ENCODE measurements around the gene RFT1.
A peak's percentile ranks its signal among the peaks of the same experiment; 100 is the strongest.

The RFT1 gene

GRCh38 chr3:53150247-53151085, 20.2 kb upstream of the RFT1 start:
- no peak for DNase-seq (ENCODE audit: low read depth in 2 of 2)

- DNase-seq (ENCODE audit: low read depth in 2 of 2), result no peak
Observed at GRCh38 chr3:53149699-53150098, 19.5 kb upstream of the RFT1 start.

DNA sequence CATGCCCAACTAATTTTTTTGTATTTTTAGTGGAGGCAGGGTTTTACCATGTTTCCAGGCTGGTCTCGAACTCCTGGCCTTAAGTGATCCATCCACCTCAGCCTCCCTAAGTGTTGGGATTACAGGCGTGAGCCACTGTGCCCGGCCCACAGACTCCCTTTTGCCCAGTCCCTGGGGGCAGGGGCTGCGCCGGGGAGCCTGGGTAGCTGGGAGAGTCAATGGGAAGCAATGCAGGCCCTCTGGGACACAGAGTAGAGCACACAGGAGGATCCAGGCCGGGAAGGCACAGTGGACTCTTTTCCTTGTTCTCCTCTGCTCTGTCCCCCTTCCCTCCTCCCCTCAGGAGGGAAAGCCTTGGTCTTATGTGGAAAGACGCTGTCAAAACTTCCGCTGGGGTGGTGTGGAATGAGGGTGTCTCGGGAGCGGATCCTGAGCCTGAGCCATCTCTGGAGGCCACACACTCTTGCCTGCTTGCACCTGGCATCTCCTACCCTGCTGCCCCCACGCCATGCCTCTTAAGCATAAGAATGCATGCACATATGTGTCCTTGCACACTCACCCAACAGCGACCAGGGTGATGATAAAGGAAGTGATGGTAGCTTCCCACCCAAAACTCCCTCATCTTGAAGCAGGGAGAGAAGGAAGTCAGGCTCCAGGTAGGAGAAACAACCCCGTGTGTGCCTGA, 18.9 kb upstream of the RFT1 start:
- no peak for DNase-seq (ENCODE audit: low read depth in 2 of 2)

- DNase-seq (ENCODE audit: low read depth in 2 of 2), result no peak
Observed at GRCh38 chr3:53147903-53148400, 17.7 kb upstream of the RFT1 start.

- DNase-seq (ENCODE audit: low read depth in 2 of 2), result no peak
Observed at GRCh38 chr3:53147151-53147902, 17.1 kb upstream of the RFT1 start.

GRCh38 chr3:53146319-53146891, 16.2 kb upstream of the RFT1 start:
- DNase-seq (ENCODE audit: low read depth in 2 of 2), result no peak

DNA sequence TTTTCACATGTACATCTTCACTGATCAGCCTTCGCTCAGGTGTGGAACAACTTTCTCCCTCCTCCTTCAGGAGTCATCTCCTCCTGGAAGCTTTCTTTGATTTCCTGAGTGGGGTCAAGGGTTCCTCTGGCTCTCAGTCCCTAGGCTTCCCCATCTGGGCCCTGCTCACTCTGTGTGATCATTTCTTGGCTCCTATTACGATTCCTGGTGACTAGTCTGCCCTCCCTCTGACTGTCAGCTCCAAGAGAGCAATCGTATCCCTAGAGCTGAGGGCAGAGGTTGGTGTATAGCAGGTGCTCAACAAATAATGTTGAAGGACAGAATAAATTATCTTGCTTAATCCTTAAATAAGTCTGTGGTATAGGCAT, 15.5 kb upstream of the RFT1 start:
- DNase-seq (ENCODE audit: low read depth in 2 of 2), result no peak

- no peak for DNase-seq (ENCODE audit: low read depth in 2 of 2)
Observed at GRCh38 chr3:53144862-53145712, 14.9 kb upstream of the RFT1 start.

GRCh38 chr3:53144446-53144845, 14.2 kb upstream of the RFT1 start:
- DNase-seq (ENCODE audit: low read depth in 2 of 2), result no peak

- DNase-seq (ENCODE audit: low read depth in 2 of 2), result no peak
Observed at GRCh38 chr3:53142986-53143385, 12.8 kb upstream of the RFT1 start.

DNA sequence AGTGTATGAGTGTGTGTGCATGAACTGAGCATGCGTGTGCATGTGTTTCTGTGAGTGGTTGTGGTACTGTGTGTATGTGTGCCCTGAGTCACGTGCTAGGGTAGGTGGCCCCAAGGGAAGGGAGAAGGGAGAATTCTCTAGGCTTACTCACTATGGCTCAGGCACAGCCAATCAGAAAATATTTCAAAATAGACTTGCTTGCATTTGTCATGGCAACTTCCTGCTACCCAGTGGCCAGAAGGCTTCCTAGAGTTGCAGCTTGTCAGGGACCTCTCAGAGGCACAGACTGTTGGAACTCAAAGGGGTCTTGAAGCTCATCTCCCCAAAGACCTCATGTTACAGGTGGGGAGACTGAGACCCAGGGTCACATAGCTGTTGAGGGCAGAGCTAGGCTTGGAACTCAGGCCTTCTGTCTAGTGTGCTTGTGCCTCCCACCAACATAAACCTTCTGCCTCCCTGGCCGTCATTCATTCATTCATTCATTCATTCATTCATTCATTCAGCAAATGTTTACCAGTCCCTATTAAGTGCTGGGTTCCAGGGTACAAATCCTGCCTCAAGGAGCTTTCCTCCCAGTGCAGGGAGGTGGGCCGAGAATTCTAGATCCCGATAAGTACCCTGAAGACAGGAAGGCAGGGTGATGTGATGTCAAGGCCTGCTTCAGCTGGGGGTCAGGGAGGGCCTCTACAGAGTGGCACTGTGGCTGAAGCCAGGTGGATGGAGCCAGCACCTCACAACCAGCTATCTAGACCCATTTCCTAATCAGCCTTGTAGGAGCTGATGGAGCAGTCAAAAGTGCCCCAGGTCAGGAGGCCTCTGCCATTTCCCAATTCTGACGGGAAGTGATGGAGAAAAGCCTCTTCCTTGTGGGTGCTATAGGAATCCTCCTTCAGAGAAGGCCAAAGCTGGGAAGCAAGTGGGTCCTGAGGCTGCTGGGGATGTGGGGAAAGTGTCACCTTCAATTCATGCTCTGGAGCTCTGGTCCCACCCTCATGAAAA, 10.9 kb upstream of the RFT1 start:
- DNase-seq (ENCODE audit: low read depth in 2 of 2), result peak in 1 of 2 experiments; percentile 35

- DNase-seq (ENCODE audit: low read depth in 2 of 2), result no peak
Observed at GRCh38 chr3:53139906-53140846, 9.9 kb upstream of the RFT1 start.

GRCh38 chr3:53137835-53138446, 7.7 kb upstream of the RFT1 start:
- DNase-seq (ENCODE audit: low read depth in 2 of 2), result no peak

DNA sequence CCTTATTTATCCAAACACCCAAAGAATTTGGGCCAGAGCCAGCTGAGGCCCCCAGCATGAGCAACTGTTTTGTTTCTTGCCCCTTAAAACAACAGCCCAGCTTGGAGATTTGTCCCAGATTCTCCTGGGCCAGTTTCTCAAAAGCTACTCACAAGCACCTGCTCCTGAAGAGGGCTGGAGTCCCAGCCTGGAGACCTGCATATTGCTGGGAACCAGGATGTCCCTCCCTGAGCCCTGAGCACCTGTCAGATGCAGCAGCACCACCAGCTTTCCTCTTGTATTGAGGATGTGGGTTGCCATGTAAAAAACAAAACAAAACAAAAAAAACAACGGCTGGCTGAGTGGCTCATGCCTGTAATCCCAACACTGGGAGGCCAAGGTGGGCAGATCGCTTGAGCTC, 7.0 kb upstream of the RFT1 start:
- DNase-seq (ENCODE audit: low read depth in 2 of 2), result no peak

GRCh38 chr3:53134631-53135232, 4.5 kb upstream of the RFT1 start:
- peak in 1 of 2 experiments; percentile 6 for DNase-seq (ENCODE audit: low read depth in 2 of 2)

GRCh38 chr3:53132347-53132746, 2.1 kb upstream of the RFT1 start:
- DNase-seq (ENCODE audit: low read depth in 2 of 2), result no peak

DNA sequence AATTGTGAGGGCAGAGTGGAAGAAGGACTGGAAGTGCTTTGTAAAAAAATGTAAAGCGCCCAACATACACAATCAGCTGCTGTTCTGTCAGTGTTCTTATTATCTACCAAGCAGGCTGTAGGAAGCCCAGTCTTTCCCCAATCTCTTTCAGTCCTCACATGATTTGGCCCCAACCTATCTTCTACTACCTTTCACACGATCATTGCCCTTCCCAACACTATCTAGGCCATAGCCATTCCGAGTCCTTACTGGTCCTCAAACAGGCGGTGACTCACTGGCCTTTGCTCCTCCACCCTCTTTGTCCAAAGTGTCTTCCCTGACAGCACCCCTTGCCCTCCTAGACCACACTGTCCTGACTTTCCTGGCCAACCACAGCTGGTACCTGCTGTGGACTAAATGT, 861 bp upstream of the RFT1 start:
- DNase-seq (ENCODE audit: low read depth in 2 of 2), result no peak

DNA sequence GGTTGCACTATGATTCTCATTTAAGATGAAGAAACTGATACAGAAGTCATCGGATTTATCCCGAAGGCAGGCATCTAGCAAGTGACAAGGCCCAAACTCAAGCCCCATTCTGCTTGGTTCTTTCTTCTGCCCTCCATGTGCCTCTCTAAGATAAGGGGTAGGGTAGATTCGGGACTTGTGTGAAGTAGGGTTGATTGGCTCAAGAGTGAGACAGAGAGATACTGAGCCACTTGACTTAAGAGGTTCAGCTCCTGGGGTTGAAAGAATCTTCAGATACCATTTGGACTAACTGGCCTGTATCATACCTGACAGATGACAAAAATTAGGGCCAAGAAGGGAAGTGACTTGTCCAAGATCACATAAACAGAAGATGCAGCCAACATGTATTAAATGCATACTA, 891 bp downstream of the RFT1 start:
- DNase-seq (ENCODE audit: low read depth in 2 of 2), result no peak
